ENCODE measurements around the gene BIRC6.

The BIRC6 gene

DNA sequence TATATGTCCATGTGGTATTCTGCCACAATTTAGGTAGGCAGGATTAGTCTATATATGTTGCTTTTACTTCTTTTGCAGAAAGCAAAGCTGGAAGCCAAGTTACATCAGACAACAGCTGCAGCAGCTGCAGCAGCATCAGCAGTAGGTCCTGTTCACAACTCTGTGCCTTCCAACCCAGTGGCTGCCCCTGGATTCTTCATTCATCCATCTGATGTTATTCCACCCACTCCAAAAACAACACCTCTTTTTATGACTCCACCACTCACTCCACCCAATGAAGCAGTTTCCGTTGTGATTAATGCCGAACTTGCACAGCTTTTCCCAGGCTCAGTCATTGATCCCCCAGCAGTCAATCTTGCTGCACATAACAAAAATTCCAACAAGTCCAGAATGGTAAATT lies 107.6 kb downstream of the BIRC6 start:
- Mint-ChIP-seq H3K27me3 (ENCODE audit: low read depth) (no peaks in the 10 kb centered on the region), H3K36me3 (ENCODE audit: low read depth) (peaks cover 65% of the 10 kb centered on the region), H3K9me3 (no peaks in the 10 kb centered on the region), H3K4me1 (no peaks in the 10 kb centered on the region), H3K4me3 (no peak overlapping the region), H3K27ac (no peak overlapping the region)
- TF ChIP-seq, protein P1, sequence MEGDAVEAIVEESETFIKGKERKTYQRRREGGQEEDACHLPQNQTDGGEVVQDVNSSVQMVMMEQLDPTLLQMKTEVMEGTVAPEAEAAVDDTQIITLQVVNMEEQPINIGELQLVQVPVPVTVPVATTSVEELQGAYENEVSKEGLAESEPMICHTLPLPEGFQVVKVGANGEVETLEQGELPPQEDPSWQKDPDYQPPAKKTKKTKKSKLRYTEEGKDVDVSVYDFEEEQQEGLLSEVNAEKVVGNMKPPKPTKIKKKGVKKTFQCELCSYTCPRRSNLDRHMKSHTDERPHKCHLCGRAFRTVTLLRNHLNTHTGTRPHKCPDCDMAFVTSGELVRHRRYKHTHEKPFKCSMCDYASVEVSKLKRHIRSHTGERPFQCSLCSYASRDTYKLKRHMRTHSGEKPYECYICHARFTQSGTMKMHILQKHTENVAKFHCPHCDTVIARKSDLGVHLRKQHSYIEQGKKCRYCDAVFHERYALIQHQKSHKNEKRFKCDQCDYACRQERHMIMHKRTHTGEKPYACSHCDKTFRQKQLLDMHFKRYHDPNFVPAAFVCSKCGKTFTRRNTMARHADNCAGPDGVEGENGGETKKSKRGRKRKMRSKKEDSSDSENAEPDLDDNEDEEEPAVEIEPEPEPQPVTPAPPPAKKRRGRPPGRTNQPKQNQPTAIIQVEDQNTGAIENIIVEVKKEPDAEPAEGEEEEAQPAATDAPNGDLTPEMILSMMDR (IDR thresholded peaks at IDR 0.05; ENCODE audit: unreplicated experiment in 3 of 3): no peak

DNA sequence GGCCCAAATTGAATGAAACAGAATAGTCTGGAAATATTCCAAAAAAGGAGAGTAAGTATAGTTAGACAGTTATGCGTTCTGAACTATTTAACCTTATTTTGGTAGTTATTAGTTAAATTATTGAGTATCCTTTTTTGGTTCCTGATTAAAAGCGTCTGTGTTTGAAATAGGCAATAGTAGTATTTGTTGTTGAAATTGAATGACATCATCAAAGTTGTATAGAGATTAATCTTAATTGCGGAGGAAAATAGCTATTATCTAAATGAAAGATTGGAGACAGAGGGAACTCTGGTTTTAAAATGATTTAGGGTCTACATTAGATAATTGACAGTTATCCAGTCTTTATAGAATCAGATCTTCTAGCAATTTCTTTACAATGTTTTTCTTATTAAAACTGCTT lies 115.8 kb downstream of the BIRC6 start:
- no peak overlapping the region for H3K27ac Mint-ChIP-seq
- TF ChIP-seq, protein P1 (IDR thresholded peaks at IDR 0.05; ENCODE audit: unreplicated experiment in 3 of 3): no peak
- no peaks in the 10 kb centered on the region for H3K4me1 Mint-ChIP-seq
- H3K9me3 Mint-ChIP-seq: no peaks in the 10 kb centered on the region
- H3K4me3 Mint-ChIP-seq: no peak overlapping the region
- H3K27me3 Mint-ChIP-seq (ENCODE audit: low read depth): no peaks in the 10 kb centered on the region
- H3K36me3 Mint-ChIP-seq (ENCODE audit: low read depth): peaks cover 55% of the 10 kb centered on the region

DNA sequence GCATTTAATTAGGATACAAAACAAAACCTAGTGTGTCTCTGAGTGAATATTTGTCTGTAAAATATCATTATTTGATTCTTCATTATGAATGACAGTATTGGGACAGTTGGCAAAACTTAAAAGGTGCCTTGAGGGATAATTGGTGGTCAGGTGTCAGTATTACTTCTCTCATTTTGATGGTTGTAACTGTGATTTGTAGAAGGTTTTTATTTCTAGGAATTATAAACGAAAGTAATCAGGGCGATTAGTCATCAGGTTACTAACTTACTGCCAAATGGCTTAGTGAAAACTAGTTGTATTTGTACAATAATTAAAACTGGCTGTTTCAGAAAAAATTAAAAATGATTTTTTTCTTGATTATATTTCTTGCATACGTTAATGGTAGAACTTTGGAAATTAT lies 117.6 kb downstream of the BIRC6 start:
- H3K27ac Mint-ChIP-seq: no peak overlapping the region
- H3K36me3 Mint-ChIP-seq (ENCODE audit: low read depth): peaks cover 60% of the 10 kb centered on the region
- no peak overlapping the region for H3K4me3 Mint-ChIP-seq
- H3K9me3 Mint-ChIP-seq: no peaks in the 10 kb centered on the region
- TF ChIP-seq, protein P1 (IDR thresholded peaks at IDR 0.05; ENCODE audit: unreplicated experiment in 3 of 3): no peak
- no peaks in the 10 kb centered on the region for H3K27me3 Mint-ChIP-seq (ENCODE audit: low read depth)
- H3K4me1 Mint-ChIP-seq: no peaks in the 10 kb centered on the region

DNA sequence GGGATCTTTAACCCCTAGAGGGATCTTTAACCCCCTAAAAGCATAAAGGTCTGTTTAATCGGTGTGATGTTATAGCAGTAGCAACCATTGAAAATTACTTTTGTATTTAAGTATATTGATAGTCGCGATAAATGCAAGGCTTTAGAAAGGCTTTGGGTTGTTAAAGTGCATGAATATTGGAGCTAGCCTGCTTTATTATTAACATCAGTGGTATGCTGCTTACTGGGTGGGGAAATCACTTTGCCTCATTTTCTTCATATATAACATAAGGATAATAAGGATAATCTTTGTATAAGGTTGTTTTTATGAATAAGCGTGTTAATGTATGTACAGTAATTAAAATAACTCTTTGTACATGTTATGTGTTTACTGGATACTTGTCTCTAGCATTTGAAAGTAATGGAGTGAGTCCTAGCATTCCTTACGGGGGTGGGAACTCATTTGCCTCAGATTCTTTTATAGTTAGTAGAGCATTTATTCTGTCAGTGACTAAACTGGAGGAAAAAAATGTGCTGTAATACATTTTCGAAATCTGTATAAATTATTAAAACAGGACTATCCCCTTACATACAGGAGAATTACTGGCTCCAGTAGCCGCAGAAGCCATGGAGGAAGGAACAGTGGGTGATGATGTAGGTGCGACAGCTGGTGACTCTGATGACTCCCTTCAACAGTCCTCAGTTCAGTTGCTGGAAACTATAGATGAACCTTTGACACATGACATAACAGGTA lies 122.2 kb downstream of the BIRC6 start:
- Mint-ChIP-seq H3K4me1 (no peaks in the 10 kb centered on the region), H3K27ac (no peak overlapping the region), H3K4me3 (no peak overlapping the region), H3K36me3 (ENCODE audit: low read depth) (peaks cover 66% of the 10 kb centered on the region), H3K9me3 (no peaks in the 10 kb centered on the region), H3K27me3 (ENCODE audit: low read depth) (no peaks in the 10 kb centered on the region)
- TF ChIP-seq, protein P1 (IDR thresholded peaks at IDR 0.05; ENCODE audit: unreplicated experiment in 3 of 3): no peak

- TF ChIP-seq, protein P1 (IDR thresholded peaks at IDR 0.05; ENCODE audit: unreplicated experiment in 3 of 3): no peak
- no peaks in the 10 kb centered on the region for H3K9me3 Mint-ChIP-seq
- peaks cover 66% of the 10 kb centered on the region for H3K36me3 Mint-ChIP-seq (ENCODE audit: low read depth)
- no peak overlapping the region for H3K4me3 Mint-ChIP-seq
- peaks cover 3% of the 10 kb centered on the region for H3K4me1 Mint-ChIP-seq
- no peaks in the 10 kb centered on the region for H3K27me3 Mint-ChIP-seq (ENCODE audit: low read depth)
- H3K27ac Mint-ChIP-seq: no peak overlapping the region
These were observed 123.2 kb downstream of the BIRC6 start for GRCh38 chr2:32479993-32480392.

DNA sequence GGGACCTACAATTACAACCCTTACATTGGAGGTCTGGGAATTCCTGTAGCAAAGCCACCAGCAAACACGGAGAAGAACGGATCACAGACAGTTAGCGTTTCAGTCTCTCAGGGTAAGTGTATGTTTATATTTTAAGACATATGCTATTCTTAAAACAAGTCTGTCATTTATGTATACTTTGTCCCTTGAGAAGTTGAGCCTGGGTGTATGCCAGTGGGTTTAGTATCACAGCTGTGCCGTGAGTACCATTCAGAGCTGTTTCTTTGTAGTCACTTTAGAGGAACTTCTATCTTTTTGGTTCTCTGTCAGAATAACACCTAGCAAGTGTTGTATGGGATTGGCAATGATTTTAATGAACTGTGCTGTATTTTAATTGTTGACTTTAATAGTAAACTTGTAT lies 125.6 kb downstream of the BIRC6 start:
- Mint-ChIP-seq H3K9me3 (no peaks in the 10 kb centered on the region), H3K4me3 (no peak overlapping the region), H3K27ac (no peak overlapping the region), H3K36me3 (ENCODE audit: low read depth) (peaks cover 67% of the 10 kb centered on the region), H3K27me3 (ENCODE audit: low read depth) (no peaks in the 10 kb centered on the region), H3K4me1 (peaks cover 17% of the 10 kb centered on the region)
- TF ChIP-seq, protein P1 (IDR thresholded peaks at IDR 0.05; ENCODE audit: unreplicated experiment in 3 of 3): no peak
